HepG2 (cell line): Measurements from ENCODE around the gene SLC35D2. TPM values are rescaled to one million over a fixed set of nuclear protein-coding genes. Genes with fewer than 3 reads are reported as not detected.
A peak's percentile ranks its signal among the peaks of the same experiment; 100 is the strongest.

Experiments
- CCDC6 ChIP-seq: sonication (generic); formaldehyde crosslinking; IDR thresholded peaks from 2 replicates; pipeline ENCODE4 v1.8.1; 2022; ENCODE audit warnings: mild to moderate bottlenecking, missing genetic modification reagents, moderate library complexity
- CHCHD3 ChIP-seq: sonication (generic); formaldehyde crosslinking; IDR thresholded peaks from 2 replicates; pipeline ENCODE4 v1.8.0; 2022; ENCODE audit warnings: mild to moderate bottlenecking, missing genetic modification reagents, moderate library complexity
- ELF1 ChIP-seq: sonication (generic); formaldehyde crosslinking; IDR thresholded peaks from 2 replicates; pipeline ENCODE4 v1.4.0; 2020; ENCODE audit warnings: missing genetic modification reagents
- HNF4A ChIP-seq: sonication (generic); formaldehyde crosslinking; IDR thresholded peaks from 2 replicates; pipeline ENCODE4 v1.4.0; 2020; ENCODE audit warnings: missing genetic modification reagents
- NFIC ChIP-seq: IDR thresholded peaks from 2 replicates; pipeline ENCODE4 v1.6.1; 2012; ENCODE audit warnings: mild to moderate bottlenecking, low read length, inconsistent platforms
- TARDBP ChIP-seq: sonication (generic); formaldehyde crosslinking; IDR thresholded peaks from 2 replicates; pipeline ENCODE4 v1.8.0; 2022; ENCODE audit warnings: mild to moderate bottlenecking, missing genetic modification reagents
- TEAD2 ChIP-seq: sonication (generic); formaldehyde crosslinking; IDR thresholded peaks from 2 replicates; pipeline ENCODE4 v1.9.0; 2021; ENCODE audit warnings: missing genetic modification reagents
- ZBTB7A ChIP-seq: sonication (generic); formaldehyde crosslinking; IDR thresholded peaks from 2 replicates; pipeline ENCODE4 v1.8.0; 2022; ENCODE audit warnings: mild to moderate bottlenecking, missing genetic modification reagents
- ZNF143 ChIP-seq: sonication (generic); formaldehyde crosslinking; IDR thresholded peaks from 2 replicates; pipeline ENCODE4 v1.4.0; 2020; ENCODE audit warnings: missing genetic modification reagents
- ZNF264 ChIP-seq: sonication (generic); formaldehyde crosslinking; IDR thresholded peaks from 2 replicates; pipeline ENCODE4 v1.4.0; 2020; ENCODE audit warnings: missing genetic modification reagents
- ZNF652 ChIP-seq: IDR thresholded peaks from 2 replicates; pipeline ENCODE4 v1.6.1; 2016; ENCODE audit warnings: low read depth, borderline replicate concordance
- ZSCAN21 ChIP-seq: sonication (generic); formaldehyde crosslinking; IDR thresholded peaks from 2 replicates; pipeline ENCODE4 v1.8.0; 2022; ENCODE audit warnings: mild to moderate bottlenecking, missing genetic modification reagents, moderate library complexity, borderline replicate concordance
- ZSCAN9 ChIP-seq: IDR thresholded peaks from 2 replicates; pipeline ENCODE4 v1.6.1; 2016; ENCODE audit warnings: borderline replicate concordance
- polyA plus RNA-seq, 8 experiments: library from polyadenylated mRNA; depleted of rRNA in 3 of 8; stranded (reverse) in 7 of 8; unstranded in 1 of 8; fragments of >200 nt; fragmentation: Illumina TruSeq in 4 of 8; extraction: Trizol in 4 of 8; gene quantifications; 2 replicates each; pipeline versions ENCODE4 v1.2.1 to v1.2.3, GENCODE V29; 2011 to 2016; ENCODE audit warnings: low read depth in 4 of 8, missing spikeins in 1 of 8, mixed read lengths in 1 of 8; ENCODE audit not compliant: insufficient read depth in 1 of 8
- total RNA-seq, 5 experiments: library from RNA; depleted of rRNA; stranded (reverse); fragments of >200 nt; fragmentation: Illumina TruSeq; extraction: Trizol; gene quantifications; 2 replicates each; pipeline ENCODE4 v1.2.3, GENCODE V29; 2016; ENCODE audit warnings: low read depth in 1 of 5
- TF ChIP-seq, protein P1 (sequence below): sonication (generic); formaldehyde crosslinking; IDR thresholded peaks from 2 replicates; pipeline ENCODE4 v1.4.0; 2020; ENCODE audit warnings: missing genetic modification reagents
- TF ChIP-seq, protein P2 (sequence below): sonication (generic); formaldehyde crosslinking; IDR thresholded peaks from 2 replicates; pipeline ENCODE4 v1.8.0; 2022; ENCODE audit warnings: missing genetic modification reagents, mild to moderate bottlenecking, borderline replicate concordance
- TF ChIP-seq, protein P3 (sequence below): sonication (generic); formaldehyde crosslinking; IDR thresholded peaks from 2 replicates; pipeline ENCODE4 v1.5.0; 2020; ENCODE audit warnings: mild to moderate bottlenecking, missing genetic modification reagents
- TF ChIP-seq, protein P4 (sequence below): IDR thresholded peaks from 2 replicates; pipeline ENCODE4 v1.6.1; 2012; ENCODE audit warnings: low read depth, low read length, improper control_type of control experiment
- TF ChIP-seq, protein P5 (sequence below): sonication (generic); formaldehyde crosslinking; IDR thresholded peaks from 2 replicates; pipeline ENCODE4 v1.9.0; 2021; ENCODE audit warnings: missing genetic modification reagents, mild to moderate bottlenecking, borderline replicate concordance

SLC35D2 gene
- total and polyA plus RNA-seq, 2 of the 13 experiments (the other 11 are each of a cell fraction or from before 2014, with no cell fraction given) = 96.2 to 103 TPM

DNA sequence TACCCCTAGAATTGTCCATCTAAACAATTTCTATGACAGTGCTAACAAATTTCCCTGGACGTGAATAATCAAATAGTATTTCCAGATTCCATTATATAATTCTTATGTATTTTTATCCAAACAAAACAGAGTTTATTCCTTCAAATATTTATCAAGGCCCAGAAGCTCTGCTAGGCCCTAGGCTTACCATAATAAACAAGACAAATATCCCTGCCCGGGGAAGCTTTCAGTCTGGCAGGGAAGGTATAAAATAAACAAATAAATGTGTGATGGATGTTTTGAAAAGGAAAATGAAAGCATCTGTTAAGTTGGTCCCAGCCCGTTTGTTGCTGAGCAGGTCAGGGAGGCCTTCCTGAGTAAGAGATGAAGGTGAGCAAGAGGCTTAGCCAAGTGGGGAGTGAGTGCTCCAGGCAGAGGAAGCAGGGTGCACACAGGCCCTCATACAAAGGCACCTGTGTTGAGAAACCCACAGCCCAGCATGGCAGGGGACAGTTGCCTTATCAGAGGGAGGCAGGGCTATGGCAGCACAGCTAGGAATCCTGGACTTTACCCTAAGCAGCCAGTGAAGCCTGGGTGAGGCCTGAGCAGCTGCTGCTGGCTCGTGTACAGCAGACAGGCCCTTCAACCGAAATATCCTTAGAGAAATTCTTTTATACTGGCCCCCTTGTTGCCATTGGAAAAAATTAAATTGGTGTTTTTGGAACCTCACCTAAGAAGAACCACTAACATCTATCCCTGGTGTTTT lies 7.7 kb upstream of the SLC35D2 start (continued):
- TF ChIP-seq, protein P1, sequence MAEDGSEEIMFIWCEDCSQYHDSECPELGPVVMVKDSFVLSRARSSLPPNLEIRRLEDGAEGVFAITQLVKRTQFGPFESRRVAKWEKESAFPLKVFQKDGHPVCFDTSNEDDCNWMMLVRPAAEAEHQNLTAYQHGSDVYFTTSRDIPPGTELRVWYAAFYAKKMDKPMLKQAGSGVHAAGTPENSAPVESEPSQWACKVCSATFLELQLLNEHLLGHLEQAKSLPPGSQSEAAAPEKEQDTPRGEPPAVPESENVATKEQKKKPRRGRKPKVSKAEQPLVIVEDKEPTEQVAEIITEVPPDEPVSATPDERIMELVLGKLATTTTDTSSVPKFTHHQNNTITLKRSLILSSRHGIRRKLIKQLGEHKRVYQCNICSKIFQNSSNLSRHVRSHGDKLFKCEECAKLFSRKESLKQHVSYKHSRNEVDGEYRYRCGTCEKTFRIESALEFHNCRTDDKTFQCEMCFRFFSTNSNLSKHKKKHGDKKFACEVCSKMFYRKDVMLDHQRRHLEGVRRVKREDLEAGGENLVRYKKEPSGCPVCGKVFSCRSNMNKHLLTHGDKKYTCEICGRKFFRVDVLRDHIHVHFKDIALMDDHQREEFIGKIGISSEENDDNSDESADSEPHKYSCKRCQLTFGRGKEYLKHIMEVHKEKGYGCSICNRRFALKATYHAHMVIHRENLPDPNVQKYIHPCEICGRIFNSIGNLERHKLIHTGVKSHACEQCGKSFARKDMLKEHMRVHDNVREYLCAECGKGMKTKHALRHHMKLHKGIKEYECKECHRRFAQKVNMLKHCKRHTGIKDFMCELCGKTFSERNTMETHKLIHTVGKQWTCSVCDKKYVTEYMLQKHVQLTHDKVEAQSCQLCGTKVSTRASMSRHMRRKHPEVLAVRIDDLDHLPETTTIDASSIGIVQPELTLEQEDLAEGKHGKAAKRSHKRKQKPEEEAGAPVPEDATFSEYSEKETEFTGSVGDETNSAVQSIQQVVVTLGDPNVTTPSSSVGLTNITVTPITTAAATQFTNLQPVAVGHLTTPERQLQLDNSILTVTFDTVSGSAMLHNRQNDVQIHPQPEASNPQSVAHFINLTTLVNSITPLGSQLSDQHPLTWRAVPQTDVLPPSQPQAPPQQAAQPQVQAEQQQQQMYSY (CRISPR knock-in tag) = no peak
- TF ChIP-seq, protein P2, sequence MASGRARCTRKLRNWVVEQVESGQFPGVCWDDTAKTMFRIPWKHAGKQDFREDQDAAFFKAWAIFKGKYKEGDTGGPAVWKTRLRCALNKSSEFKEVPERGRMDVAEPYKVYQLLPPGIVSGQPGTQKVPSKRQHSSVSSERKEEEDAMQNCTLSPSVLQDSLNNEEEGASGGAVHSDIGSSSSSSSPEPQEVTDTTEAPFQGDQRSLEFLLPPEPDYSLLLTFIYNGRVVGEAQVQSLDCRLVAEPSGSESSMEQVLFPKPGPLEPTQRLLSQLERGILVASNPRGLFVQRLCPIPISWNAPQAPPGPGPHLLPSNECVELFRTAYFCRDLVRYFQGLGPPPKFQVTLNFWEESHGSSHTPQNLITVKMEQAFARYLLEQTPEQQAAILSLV (CRISPR knock-in tag) = no peak
- TF ChIP-seq ELF1 (CRISPR knock-in tag) (peak; percentile 41; the same call in 1 of the 2 replicates), NFIC (no peak; the same call in 1 of the 2 replicates), CCDC6 (CRISPR knock-in tag) (peak; percentile 79), ZSCAN21 (CRISPR knock-in tag) (peak; percentile 71; the same call in 1 of the 2 replicates), ZNF143 (peak; percentile 21; the same call in 1 of the 2 replicates), ZSCAN9 (CRISPR knock-in tag) (peak; percentile 77; the same call in 1 of the 2 replicates), TEAD2 (no peak), ZNF652 (CRISPR knock-in tag) (0 out of 2 replicates have a peak, but pooled peaks have one; percentile 26), TARDBP (peak; percentile 83), CHCHD3 (CRISPR knock-in tag) (no peak), HNF4A (CRISPR knock-in tag) (peak; percentile 98), ZNF264 (peak; percentile 97), ZBTB7A (CRISPR knock-in tag) (no peak; the same call in 1 of the 2 replicates)
- TF ChIP-seq, protein P3, sequence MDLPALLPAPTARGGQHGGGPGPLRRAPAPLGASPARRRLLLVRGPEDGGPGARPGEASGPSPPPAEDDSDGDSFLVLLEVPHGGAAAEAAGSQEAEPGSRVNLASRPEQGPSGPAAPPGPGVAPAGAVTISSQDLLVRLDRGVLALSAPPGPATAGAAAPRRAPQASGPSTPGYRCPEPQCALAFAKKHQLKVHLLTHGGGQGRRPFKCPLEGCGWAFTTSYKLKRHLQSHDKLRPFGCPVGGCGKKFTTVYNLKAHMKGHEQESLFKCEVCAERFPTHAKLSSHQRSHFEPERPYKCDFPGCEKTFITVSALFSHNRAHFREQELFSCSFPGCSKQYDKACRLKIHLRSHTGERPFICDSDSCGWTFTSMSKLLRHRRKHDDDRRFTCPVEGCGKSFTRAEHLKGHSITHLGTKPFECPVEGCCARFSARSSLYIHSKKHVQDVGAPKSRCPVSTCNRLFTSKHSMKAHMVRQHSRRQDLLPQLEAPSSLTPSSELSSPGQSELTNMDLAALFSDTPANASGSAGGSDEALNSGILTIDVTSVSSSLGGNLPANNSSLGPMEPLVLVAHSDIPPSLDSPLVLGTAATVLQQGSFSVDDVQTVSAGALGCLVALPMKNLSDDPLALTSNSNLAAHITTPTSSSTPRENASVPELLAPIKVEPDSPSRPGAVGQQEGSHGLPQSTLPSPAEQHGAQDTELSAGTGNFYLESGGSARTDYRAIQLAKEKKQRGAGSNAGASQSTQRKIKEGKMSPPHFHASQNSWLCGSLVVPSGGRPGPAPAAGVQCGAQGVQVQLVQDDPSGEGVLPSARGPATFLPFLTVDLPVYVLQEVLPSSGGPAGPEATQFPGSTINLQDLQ (CRISPR knock-in tag) = peak; percentile 70; the same call in 1 of the 2 replicates
- TF ChIP-seq, protein P4, sequence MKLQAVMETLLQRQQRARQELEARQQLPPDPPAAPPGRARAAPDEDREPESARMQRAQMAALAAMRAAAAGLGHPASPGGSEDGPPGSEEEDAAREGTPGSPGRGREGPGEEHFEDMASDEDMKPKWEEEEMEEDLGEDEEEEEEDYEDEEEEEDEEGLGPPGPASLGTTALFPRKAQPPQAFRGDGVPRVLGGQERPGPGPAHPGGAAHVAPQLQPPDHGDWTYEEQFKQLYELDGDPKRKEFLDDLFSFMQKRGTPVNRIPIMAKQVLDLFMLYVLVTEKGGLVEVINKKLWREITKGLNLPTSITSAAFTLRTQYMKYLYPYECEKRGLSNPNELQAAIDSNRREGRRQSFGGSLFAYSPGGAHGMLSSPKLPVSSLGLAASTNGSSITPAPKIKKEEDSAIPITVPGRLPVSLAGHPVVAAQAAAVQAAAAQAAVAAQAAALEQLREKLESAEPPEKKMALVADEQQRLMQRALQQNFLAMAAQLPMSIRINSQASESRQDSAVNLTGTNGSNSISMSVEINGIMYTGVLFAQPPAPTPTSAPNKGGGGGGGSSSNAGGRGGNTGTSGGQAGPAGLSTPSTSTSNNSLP = peak; percentile 57
- TF ChIP-seq, protein P5, sequence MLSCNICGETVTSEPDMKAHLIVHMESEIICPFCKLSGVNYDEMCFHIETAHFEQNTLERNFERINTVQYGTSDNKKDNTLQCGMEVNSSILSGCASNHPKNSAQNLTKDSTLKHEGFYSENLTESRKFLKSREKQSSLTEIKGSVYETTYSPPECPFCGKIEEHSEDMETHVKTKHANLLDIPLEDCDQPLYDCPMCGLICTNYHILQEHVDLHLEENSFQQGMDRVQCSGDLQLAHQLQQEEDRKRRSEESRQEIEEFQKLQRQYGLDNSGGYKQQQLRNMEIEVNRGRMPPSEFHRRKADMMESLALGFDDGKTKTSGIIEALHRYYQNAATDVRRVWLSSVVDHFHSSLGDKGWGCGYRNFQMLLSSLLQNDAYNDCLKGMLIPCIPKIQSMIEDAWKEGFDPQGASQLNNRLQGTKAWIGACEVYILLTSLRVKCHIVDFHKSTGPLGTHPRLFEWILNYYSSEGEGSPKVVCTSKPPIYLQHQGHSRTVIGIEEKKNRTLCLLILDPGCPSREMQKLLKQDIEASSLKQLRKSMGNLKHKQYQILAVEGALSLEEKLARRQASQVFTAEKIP = no peak
